Stimulated activated CD8-positive, alpha-beta memory T cell treated with anti-CD3 and anti-CD28 coated beads, Interleukin-12 subunit alpha, Interleukin-12 subunit beta, amount 100 ng/mL, for 1 hour (primary cell): Measurements from ENCODE around the gene MTRFR.

Source experiments
- DNase-seq: peaks from one replicate; pipeline ENCODE4 v3.0.0-alpha.2; 2020; ENCODE audit warnings: low read depth

MTRFR gene

DNA sequence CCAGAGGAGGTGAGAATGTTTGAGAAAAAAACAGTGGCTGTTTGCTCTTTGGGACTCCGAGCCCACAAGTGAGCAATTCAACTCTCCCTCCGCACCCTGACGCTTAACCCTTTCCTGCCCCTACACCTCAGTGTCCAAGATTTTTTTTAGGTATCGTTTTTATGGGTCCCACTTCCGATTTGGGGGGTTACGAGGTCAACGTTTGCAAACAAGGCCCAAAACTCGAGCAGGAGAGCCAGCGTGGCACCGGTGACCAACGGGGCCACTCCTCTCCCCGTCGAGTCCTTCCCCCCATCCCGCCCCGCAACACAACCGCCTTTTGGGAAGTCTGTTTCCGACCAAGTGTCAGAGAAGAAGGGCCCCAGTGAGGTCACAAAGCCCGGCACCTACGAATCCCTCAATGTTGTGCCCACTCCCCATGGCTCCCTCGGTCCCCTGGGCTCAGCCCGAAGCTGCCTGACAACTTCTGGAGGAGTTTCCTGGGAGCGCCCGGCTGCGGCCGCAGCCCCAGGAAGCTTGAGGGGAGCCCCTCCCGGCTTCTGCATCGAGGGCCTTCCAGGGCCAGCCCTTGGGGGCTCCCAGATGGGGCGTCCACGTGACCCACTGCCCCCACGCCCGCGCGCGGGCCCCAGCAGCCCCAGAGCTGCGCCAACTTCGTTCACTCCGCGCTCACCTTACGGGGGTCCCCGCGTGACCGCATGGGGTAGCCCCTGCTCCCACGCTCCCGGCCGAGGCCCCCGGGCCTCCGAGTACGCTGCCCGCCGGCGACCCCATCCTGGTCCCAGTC lies 37.2 kb downstream of the MTRFR start:
- DNase-seq = no peak

DNA sequence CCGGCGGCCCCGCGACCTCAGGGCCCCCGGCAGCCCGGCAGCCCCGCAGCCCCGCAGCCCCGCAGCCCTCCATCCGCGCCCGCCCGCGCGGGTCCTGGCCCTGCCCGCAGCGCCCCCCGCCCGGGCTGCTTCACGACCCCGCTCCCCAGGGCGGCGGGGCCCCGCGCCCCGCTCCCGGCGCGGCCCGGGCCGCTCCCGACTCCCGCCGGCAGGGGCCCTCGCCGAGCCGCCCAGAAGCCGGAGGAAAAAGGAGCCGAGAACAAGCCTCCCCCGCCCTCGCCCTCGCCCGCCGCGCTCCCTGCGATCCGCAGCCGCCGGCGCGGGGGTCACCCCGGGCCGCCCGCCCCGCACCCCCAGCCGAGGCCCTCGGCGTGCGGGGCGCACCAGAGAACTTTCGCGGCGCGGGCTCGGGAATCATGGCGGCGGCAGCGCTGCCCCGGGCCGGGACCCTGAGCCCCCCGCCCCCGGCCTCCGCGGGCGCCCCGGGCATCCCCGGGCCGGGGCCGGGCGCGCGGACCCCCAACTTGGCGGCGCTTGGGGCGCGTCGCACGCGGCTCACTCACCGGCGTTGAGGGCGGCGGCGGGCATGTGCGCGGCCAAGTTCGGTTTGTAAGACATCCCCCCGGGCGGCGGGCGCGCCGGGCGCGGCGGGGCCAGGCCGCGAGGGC lies 37.9 kb downstream of the MTRFR start:
- peak; percentile 59 for DNase-seq

DNA sequence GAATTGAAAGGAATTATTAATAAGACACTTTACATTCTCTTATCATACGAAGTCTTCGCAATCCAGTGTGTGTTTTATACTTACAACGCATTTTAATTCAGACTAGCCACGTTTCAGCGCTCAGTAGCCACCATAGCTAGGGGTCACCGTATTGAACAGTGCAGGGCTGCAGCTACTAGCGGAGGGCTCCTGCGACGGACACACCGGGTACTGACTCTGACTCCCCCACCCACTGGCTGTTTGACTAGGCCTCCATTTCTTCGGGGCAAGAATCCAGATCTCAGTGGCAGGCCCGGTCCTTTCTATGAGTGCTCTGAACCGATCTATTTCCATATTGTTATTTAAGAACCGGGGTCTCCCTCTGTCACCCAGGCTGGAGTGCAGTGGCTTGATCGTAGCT lies 39.9 kb downstream of the MTRFR start:
- no peak for DNase-seq

DNA sequence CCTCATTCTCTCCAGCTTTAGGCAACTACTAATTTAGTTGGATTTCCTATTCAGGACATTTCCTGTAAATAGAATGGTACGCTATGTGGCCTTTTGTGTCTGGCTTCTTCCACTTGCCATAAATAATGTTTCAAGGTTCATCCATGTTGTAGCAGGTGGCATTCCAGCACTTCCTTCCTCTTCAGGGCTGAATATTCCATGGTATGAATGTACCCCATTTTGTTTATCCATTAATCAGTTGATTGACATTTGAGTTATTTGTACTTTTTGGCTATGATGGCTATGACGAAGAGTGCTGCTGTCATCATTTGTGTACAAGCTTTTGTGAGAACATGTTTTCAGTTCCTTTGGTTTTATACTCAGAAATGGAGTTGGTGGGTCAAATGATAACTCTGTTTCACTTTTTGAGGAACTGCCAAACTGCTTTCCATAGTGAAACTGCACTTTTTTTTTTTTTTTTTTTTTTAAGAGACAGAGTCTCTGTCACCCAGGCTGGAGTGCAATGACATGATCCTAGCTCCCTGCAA lies 44.9 kb downstream of the MTRFR start:
- no peak for DNase-seq

DNA sequence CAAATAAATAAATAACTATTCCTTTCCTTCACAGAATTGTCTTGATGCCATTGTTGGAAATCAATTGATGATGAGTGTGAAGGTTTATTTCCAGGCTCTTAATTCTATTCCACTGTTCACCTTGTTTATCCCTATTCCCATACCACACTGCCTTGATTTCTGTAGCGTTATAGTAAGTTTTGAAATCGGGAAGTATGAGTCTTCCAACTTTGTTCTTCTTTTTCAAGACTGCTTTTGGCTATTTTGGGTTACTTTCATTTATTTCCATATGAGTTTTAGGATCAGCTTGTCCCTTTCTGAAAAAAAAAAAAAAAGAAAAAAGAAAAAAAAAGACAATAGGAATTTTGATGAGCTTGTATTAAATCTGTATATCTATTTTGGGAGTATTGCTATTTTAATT lies 47.7 kb downstream of the MTRFR start:
- DNase-seq = no peak

DNA sequence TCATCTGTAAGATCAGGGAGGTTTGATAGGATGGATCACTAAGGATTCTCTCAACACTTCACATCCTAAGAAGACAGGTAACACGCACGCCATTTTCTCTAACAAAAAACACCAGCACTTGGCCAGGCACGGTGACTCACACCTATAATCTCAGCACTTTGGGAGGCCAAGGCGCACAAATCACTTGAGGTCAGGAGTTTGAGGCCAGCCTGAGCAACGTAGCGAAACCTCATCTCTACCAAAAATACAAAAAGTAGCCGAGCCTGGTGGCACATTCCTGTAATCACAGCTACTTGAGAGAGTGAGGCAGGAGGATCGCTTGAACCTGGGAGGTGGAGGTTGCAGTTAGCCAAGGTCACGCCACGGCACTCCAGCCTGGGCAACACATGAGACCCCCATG lies 48.9 kb downstream of the MTRFR start:
- DNase-seq = no peak

DNA sequence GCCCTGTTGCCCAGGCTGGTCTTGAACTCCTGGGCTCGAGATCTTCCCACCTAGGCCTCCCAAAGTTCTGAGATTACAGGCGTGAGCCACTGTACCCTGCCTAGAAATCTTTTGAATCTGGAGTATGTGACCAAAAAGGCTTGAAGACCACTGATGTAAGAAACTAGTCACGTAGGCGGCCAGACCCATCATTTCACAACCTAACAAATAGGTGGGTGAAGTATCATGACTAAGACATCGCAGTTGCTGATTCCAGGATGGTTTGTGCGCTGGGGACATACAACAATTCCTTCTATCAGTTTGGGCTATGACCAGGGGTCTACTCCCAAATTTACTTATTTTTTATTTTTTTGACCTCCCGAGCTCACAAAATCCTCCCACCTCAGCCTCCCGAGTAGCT lies 50.2 kb downstream of the MTRFR start:
- DNase-seq = no peak

DNA sequence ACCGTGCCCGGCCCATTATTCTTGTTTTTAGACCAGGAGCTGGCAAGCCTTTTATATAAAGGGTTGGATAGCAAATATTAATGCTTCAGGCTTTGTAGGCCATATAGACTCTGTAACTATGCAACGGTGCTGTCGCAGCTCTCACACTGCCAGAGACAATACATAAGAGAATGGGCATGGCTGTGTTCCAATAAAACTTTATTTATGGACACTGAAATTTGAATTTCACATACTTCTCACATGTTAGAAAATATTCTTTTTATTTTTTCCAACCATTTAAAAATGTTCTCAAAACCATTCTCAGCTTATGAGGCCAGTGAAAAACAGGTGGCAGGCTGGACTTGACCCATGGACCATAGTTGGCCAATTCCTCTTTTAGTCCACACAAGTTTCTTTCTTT lies 51.4 kb downstream of the MTRFR start:
- DNase-seq = no peak

DNA sequence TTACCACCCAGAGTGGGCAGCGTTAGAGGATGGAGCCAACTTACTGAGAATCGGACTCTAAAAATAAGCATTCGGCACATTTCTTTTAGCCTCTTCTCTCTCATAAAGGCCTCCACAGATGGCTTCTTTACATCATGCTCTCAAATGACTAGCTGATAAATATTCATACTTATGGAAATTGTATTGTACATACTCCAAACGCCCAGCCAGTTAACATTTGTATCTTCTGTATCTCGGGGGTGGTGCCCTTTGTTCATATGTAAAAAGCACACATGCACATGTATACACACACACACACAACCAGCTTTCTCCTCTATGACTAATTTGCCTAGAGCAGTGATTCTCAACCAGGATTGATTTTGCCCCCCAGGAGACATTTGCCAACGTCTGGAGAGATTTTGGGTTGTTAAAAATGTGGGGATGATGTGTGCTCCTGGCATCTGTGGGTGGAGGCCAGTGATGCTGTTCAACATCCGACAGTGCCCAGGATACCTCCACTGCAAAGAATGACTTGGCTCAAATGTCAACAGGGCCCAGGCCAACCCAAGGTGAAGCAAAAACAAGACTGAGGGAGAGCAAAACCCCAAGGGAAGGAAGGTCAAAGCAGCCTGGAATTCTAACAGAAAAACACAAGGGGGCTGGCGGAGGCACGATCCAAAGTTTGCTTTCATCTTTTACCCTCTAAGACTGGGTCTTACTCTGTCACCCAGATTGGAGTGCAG lies 53.6 kb downstream of the MTRFR start:
- no peak for DNase-seq

DNA sequence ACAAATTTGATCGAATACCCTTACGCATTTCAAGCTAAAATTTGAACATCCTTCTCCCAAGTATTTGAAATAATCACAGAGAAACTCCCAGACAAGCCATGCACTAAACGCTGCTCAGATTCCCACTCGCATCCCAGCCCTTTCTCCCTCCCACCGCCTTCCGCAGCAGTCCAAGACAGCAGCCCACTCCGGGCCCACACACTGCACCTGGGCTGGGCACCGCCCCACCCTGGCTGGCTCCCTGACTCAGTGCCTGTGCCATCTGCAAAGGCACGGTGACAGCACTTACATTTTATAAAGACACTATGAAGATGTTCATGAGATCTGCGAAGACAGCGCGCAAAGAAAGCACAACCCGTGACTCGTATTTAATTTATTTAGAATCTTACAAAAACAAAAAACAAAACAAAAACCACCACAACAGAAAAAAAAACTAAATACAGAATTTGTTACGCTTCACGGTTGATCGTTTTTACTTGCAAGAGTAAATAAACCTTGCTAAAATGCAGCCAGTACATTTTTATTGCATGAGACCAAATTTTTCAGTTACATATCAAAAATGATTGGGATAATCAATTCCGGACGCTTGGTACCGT lies 55.6 kb downstream of the MTRFR start:
- no peak for DNase-seq

DNA sequence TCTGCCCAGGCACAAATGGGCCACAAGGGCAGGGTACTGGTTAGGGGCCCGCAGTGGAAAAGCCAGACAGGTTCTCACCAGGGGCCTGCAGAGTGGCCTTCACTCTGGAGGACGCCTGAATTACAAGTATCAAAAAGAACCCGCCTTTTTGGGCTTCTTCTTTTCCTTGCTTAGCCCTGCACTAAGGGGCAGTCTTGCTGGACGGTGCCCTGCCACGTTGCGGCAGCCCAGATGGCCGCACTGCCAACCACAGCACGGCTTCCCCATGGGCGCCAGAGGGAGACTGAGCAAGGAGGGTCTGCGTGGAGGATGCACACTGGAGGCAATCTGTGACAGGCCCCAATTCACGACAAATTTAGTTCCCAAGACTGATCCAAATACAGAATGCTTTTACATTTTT lies 56.7 kb downstream of the MTRFR start:
- no peak for DNase-seq

DNA sequence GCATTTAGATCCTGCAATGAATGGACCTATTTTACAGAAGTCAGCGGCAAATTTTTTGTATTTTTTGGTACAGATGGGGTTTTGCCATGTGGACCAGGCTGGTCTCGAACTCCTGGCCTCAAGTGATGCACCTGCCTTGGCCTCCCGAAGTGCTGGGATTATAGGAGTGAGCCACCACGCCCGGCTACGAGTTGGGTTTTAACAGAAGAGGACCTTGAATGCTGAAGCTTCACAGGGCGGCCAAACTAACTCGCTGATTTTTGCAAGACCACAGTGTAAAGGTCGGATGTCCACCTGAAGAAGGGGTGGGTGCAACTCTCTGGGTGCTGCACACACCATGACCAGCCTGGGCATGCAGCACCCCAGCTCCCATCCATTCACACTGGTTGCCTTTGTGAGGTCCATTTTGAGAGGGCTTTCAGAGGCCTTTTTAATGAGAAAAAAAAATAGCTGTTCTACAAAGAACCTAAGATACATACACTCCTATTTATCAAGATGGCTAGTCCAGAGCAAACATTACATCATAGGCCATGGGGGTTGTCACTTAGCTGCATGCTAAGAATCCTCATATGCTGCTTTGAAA lies 60.0 kb downstream of the MTRFR start:
- DNase-seq = no peak

DNA sequence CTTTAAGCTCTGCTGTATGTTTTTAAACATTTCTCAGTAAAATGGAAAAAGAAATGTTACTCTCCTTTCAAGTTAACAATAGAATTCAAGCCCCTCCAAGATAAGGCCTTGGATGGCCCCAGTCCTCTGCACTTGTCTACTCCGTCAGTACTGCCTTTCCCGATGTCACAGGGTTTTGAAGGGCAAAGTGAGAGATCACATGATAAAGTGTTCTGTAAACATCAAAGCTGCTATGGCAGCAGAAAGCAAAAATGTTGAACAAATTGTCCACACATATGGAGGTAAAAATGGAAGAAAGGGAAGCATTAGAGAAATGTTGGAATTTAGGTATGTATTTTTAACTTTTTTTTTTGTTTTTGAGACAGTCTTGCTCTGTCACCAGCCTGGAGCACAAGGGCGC lies 71.9 kb downstream of the MTRFR start:
- no peak for DNase-seq

DNA sequence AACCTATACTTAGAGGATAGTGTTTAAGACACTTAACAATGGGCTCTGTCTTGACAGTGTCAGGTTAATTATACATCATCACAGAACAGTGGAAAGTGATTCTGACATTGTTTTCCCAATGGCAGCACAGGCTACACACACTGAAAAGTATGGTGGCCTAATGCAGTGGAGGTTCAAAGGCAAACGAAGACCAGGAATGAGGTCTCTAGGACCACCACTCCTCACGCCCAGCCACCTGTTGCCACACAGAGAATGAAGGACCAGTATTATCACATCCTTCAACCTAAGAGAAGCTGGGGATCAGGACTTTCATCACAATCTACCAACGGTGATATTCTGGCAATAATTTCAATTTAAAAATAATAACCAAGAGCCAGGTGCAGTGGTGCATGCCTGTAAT lies 73.0 kb downstream of the MTRFR start:
- DNase-seq = no peak
